Kidney capillary endothelial cell (primary cell): Measurements from ENCODE around the gene RHOF.

ENCODE experiments used
- DNase-seq: peaks from one replicate; pipeline ENCODE4 v3.0.0-alpha.2; 2018; ENCODE audit warnings: low spot score

Gene RHOF

GRCh38 chr12:121793440-121793837 lies at the start of gene RHOF:
TSS of gene RHOF (minus strand) at chr12:121793688. CDS start at chr12:121793633, 55 bp downstream.
- DNase-seq = no peak

GRCh38 chr12:121839993-121840761 lies 46.7 kb upstream of the RHOF start:
- DNase-seq = no peak

GRCh38 chr12:121839106-121839992 lies 45.9 kb upstream of the RHOF start:
- peak; percentile 98 for DNase-seq

- no peak for DNase-seq
These were observed 44.6 kb upstream of the RHOF start for GRCh38 chr12:121838126-121838525.

- DNase-seq = no peak
These were observed 44.2 kb upstream of the RHOF start for GRCh38 chr12:121837680-121838079.

- no peak for DNase-seq
These were observed 38.2 kb upstream of the RHOF start for GRCh38 chr12:121831571-121832245.

GRCh38 chr12:121830588-121831265 lies 37.2 kb upstream of the RHOF start:
- no peak for DNase-seq

- DNase-seq = no peak
These were observed 36.6 kb upstream of the RHOF start for GRCh38 chr12:121830134-121830533.

GRCh38 chr12:121829250-121829918 lies 35.9 kb upstream of the RHOF start:
- DNase-seq = no peak

GRCh38 chr12:121828826-121829225 lies 35.3 kb upstream of the RHOF start:
- no peak for DNase-seq

- no peak for DNase-seq
These were observed 34.8 kb upstream of the RHOF start for GRCh38 chr12:121828306-121828705.

- DNase-seq = no peak
These were observed 34.0 kb upstream of the RHOF start for GRCh38 chr12:121827351-121828099.

GRCh38 chr12:121826318-121827150 lies 33.0 kb upstream of the RHOF start:
- DNase-seq = no peak

GRCh38 chr12:121825041-121825523 lies 31.6 kb upstream of the RHOF start:
- no peak for DNase-seq

GRCh38 chr12:121823727-121824115 lies 30.2 kb upstream of the RHOF start:
- DNase-seq = no peak

GRCh38 chr12:121823101-121823726 lies 29.7 kb upstream of the RHOF start:
- DNase-seq = no peak

GRCh38 chr12:121822393-121823100 lies 29.1 kb upstream of the RHOF start:
- no peak for DNase-seq

GRCh38 chr12:121820056-121820455 lies 26.6 kb upstream of the RHOF start:
- no peak for DNase-seq
